Measurements from ENCODE around the gene MSI1.

The MSI1 gene

DNA sequence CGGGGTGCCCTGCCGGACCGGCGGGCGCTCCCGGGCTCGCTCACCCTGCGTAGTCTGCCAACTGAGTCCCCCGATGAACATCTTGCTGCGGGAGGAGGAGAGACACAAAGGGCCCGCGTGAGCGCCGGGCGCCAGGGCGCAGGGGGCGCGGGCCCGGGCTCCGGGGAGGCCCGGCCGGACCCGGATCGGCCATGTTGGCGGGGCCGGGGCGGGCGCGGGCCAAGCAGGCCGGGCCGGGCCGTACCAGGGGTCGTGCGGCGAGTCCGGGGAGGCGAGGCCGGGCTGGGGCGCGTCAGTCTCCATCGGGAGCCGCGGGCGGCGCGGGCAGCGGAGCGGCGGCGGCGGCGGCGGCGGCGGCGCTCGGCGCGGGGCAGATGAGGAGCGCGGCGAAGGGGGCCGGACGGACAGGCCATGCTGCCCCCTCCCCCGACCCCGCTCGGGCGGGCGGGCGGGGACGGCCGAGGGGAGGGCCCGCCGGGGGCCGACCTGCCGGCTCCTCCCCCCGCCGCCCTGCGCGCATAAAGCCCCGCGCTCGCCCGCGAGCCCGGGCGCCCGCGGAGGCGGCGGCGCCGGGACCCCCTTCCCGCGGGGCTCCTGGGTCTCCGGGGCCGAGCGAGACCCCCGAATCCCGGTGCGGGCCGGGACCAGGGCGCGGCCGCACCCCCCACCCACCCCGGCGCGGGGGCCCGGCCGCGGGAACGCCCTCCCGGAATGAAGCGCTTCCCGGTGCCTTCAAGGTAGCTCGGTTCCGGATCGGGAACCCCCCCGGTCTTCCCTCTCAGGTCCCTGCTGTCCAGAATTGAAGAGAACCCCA, at the start of gene MSI1:
Gene MSI1 (minus strand): TSS at position 376 of the 814 bp plus-strand sequence. CDS start 73 bp downstream, at position 303.
- no peak for DNase-seq (ENCODE audit: low read depth, low spot score)

DNA sequence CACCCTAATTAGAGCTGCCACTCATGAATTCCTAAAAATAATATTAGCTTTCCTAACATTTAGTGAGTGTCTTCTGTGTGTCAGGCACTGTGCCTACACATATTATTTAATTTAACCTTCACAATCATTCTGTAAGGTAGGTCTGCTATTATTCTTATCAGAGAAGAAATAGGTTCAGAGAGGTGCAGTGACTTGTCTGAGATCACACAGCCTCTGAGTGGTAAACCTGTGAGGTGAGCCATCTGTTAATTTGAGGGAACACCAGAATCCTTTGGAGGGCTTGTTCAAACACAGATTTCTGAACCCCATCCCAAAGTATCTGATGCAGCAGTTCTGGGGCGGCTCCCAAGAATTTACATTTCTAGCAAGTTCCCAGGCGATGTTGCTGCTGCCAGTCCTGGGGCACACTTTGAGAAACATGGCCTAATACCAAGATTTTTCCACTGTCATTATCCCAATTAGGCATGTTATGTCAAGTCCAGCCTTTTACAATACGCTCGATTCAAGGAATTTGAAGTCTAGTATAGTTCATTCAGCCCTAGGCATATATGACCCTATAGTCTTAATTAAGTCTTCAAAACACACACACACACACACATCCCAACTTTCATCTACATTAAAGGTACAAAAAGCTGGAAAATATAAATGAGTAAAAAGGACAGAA, 49.1 kb upstream of the MSI1 start:
- no peak for DNase-seq (ENCODE audit: low read depth, low spot score)

DNA sequence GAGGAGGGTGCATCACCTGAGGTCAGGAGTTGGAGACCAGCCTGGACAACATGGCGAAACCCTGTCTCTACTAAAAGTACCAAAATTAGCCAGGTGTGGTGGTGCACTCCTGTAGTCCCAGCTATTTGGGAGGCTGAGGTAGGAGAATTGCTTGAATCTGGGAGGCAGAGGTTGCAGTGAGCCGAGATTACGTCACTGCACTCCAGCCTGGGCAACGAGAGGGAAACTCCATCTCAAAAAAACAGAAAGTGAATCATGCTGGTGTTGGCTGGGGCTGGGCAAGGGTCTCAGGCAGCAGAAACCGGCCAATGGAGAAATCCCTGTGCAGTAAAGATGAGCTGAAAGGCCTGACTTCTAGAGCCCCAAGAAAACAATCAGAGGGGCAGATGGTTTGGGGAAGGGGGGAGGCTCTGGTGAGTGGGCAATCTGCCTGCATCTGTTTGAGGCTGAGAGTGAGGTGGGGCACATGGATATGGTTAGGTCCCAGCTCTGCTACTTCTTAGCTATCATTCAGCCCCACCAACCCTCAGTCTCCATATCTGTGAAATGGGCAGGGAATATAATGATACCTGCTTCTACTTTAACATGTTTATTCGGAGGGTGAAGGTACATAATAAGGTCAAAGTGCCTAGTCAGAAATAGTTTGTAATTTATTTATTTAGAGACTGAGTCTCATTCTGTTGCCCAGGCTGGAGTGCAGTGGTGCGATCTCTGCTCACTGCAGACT, 47.7 kb upstream of the MSI1 start:
- no peak for DNase-seq (ENCODE audit: low read depth, low spot score)

DNA sequence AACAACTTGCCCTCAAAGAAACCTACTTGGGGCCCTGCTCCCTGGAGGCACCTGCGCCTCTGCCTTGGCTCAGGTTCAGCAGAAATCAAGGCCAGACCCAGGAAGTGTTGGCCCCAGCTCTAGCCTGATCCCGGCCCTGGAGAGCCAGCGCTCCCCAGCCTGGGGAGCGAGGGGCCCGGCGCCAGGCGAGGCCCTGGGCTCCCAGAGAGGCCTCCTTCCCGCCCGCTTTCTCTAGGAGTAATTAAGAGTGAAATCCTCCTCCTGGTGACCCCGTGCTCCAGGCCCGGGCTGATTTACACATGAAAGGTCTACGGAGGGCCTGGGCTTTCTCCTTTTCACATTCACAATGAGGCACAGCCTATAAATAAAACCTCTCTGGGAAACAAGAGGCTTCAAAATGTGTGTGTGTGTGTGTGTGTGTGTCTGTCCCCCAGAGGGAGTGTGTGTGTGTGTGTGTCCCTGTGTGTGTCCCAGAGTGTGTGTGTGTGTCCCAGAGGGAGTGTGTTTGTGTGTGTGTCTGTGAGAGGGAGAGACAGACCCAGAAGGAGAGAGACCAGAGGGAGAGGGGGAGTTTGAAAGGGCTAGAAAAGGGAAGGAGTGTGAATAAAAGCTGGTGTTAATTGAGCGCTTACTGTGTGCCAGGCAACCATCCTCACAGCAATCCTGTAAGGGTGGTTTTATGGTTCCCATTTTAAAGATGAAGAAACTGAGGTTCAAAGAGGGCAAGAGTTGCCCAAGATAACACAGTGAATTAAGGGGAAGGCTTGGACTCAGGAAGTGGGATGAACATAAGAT, 45.1 kb upstream of the MSI1 start:
- DNase-seq (ENCODE audit: low read depth, low spot score): peak; percentile 96

DNA sequence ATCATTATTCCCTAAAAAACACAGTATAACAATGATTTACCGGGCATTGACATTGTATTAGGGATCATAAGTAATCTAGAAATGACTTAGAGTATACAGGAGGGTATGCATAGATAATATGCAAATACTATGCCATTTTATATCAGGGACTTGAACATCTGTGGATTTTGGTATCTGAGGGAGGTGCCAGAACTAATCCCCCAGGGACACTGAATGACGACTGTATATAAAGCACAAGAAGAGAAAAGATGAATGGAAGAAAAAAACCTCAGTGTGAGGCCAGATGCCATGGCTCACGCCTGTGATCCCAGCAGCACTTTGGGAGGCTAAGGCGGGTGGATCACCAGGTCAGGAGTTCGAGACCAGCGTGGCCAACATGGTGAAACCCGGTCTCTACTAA, 43.5 kb upstream of the MSI1 start:
- DNase-seq (ENCODE audit: low read depth, low spot score): no peak

DNA sequence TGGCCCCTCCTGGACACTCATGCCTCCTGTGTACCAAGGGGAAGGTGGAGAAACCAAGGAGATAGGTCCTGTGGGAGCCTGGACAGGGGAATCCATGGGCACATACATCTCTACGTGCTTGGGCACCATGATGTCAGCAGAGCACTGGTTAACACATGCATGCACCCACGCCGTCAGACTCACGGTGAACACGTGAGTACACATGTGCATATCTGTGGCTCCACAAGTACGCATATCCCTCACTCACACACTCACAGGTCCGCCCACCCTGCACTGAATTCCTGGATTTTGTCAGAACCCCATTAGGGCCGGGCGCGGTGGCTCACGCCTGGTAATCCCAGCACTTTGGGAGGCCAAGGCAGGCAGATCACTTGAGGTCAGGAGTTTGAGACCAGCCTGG, 39.8 kb upstream of the MSI1 start:
- no peak for DNase-seq (ENCODE audit: low read depth, low spot score)

DNA sequence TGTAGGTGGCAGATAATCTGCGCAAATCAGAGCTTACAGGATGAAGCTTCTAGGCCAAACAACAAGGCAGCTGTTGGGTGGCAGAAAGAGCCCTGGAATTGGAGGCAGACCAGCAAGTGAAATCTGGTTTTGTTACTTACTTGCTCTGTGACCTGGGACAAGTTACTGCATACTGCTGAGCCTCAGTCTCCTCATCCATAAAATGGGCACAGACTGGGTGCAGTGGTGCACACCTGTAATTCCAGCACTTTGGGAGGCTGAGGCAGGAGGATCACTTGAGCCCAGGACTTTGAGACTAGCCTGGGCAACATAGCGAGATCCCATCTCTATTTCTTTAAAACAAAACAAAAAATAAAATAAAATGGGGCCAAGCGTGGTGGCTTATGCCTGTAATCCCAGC, 37.6 kb upstream of the MSI1 start:
- no peak for DNase-seq (ENCODE audit: low read depth, low spot score)

DNA sequence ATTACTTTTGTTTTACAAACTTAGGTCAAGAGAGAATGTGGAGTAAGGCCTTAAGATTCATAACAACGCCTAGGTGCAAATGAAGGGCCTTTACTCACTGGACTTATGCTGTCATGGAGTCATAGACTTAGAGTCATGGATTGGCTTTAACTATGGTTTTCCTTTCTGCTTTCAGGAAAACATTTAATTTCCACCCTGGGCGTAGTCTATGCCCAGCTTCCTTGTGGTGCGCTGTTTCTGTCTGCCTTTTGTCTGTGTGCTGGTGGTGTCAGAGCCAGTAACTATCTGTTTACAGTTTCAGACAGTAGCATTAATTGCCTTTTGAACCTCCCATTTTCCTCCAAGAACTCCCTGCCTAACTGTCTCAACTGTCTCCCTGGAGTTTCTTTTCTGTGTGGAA, 37.1 kb upstream of the MSI1 start:
- DNase-seq (ENCODE audit: low read depth, low spot score): no peak

DNA sequence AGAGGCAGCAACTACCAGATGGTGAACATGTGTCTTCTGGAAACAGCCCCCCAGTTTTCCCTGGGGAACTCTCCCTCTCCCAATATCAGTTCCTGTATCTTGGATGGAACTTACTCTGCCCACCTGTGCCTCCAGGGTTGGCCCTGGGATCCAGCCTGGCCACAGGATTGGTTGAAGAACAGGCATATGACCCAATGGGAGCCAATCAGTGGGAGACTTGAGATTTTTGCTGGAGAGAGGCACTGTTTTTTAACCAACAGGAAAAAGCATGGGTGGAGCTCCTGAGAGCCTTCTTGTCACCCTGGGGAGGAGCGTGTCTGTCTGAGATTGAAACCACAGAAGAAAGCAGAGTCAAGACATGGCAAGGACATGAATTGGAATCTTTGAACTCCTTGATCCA, 35.3 kb upstream of the MSI1 start:
- DNase-seq (ENCODE audit: low read depth, low spot score): no peak

DNA sequence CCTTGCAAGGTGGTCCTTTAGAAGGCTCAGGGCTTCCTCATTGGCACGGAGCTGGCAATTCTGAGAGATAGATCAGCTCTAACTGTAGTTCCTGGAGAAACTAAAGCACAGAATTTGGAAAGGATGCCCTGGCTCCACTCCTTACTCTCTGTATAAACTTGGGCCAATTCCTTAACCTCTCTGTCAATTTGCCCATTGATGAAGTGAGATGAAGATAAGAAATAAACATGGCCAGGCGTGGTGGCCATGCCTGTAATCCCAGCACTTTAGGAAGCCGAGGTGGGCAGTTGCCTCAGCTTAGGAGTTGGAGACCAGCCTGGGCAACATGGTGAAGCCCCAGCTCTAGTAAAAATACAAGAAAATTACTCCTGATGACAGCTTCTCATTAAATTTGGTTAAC, 34.9 kb upstream of the MSI1 start:
- no peak for DNase-seq (ENCODE audit: low read depth, low spot score)

DNA sequence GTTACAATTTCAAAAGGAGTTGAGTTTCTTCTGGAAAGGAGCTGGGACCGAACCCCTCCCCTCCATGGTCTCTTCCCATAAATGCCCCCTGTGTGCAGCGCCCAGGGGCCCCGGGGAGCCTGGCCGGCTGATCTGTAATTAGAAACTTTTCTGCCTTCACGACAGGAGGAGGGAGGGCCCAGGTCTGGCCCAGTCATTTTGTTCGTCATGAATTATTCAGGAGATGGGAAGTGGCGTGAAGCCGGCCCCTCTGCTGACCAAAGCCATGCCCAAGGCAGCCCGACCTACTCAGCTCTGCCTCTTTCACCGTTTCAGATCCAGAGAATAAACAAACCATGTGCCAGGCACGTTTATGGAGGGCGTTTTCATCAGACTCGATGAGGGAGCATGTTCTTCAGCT, 33.3 kb upstream of the MSI1 start:
- DNase-seq (ENCODE audit: low read depth, low spot score): peak; percentile 77

DNA sequence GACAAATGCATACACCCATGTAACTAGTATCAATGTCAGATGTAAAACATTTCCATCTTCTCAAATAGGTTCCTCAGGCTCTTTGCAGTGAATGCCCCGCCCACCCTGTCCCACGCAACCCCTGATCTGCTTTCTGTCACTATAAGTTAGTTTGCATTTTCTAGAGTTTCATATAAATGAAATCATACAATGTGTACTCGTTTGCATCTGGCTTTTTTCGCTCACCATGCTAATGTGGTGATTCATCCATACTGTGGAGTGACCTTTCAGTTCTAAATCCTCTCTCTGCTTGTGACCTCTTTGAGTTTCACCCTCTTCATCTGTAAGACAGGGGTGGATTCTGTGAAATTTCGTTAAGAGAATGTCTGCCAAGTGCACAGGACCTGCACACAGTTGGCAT, 30.6 kb upstream of the MSI1 start:
- DNase-seq (ENCODE audit: low read depth, low spot score): no peak

DNA sequence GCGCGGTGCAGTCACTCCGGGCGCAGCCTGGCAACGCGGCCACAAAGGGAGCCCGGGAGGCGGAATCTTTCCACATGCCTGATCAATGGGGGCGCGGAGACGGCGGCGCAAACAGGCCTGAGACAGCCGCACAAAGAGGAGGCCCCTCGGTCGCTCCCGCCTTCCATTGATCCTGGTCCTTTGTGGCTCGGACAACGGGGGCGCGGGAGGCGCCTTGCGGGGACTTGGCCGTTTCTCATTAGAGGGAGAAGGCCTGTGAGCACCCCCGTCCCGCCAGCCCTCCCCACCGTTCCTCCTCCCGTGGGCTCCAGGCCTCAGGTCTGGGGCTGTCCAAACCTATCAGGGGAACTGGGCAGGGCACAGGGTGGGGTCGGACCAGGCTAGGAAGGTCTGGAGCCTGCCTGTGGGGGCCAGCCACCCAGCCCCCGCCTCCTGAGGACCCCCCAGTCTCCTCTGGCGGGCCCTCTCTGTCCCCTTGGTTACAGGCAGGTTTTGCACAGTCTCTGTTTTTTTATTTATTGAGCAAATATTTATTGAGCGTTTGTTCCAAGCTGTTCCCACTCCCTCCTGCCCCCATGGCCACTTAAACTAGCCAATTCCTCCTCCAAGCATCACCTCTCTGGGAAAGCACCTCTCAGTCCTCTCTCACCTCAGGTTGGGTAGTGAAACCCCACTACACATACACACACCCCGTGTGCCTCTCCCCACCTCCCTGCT, 29.0 kb upstream of the MSI1 start:
- DNase-seq (ENCODE audit: low read depth, low spot score): no peak

DNA sequence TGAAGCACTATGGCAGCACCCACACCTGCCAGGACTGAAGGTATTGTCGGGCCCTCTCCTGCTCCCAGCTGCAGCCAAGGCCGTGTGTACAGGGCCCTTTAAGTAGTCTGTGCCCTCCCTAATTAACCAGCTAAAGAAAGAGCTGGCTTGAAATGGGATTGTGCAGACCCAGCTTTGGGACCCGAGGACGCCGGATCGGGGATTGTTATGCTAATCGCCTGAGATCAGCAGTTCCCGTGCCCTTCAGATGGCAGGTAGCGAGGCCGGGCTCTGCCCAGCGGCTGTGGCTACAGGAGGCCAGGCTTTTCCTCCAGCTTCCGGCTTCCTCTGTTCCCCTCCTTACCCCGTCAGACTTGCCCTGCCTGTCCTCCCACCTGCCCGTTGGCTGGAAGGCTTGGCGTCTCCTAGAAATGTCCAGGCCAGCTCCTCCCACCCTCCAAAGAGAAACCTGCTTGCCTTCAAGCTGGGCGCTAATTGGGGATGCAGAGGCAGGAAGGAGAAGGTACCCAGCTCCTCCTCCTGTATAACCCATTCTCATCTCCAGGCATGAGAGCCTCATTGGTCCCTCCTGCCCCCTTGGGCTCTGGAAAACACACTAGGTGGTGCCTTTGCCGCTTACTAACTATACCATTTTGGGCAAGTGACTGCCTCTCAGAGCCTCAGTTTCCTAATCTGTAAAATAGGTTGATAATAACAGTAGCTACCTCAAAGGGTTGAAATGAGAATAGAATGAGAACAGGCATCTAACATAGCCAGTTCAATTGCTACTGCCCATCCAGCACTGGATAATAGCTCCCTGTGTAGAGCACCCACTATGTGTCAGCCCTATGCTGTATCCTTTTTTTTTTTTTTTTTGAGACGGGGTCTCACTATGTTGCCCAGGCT, 25.8 kb upstream of the MSI1 start:
- DNase-seq (ENCODE audit: low read depth, low spot score): peak; percentile 96

DNA sequence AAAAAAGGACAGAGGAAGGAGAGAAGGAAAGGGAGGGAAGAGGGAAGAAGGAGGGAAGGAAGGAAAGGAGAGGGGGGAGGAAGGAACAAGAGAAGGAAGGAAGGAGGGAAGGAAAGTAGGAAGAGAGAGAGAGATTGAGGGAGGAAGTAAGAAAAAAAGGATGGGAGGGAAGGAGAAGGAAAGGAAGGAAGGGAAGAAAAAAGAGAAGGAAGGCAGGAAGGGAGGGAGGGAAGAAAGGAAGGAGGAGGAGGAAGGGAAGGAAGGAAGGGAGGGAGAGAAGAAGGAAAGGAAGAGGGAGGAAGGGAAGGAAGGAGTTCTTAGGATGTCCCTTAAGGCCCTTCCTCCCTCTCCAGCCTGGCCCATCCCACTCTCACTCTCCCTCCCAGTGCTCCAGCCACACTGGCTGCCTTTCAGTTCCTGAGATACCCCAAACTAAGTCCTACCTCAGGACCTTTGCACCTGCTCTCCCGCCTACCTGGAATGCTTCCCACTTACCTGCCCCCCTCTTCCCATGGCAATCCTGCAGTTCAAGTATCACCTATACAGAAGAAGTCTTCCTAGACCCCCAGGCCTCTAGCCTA, 21.7 kb upstream of the MSI1 start:
- DNase-seq (ENCODE audit: low read depth, low spot score): no peak

DNA sequence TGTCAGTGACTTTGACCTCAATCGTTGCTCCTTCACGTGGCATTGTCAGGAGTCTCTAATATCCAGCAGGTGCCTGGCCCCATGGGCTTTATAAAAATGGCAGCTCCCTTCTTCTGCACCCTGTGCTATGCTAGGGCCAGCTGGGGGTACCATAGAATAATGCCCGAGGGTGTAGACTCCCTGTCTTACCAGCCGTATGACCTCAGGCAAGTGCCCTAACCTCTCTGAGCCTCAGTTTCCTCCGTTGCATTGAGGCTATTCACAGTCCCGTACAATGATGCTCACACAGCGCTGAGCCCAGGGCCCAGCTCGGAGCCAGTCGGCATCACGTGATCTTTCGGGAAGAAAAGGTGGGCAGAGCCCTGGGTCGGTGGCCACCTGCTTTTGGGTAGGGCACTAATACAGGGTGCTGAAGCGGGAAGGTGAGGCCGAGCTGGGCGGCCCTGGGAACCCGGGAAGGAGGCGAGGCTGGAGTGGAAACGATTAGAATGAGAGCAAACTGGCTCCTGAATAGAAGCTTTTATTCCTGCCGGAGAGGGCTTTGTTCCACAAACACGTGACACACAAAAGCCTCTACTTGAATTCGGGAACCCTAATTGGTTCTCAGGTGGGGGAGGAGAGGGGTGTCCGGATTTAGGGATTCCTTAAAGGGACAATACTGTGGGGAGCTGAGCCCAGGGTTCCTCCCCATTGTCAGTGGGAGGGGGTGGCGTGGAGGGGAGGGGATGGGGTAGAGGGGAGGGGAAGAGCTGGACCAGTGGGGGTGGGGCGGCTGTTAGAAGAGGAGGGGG, 19.9 kb upstream of the MSI1 start:
- peak; percentile 74 for DNase-seq (ENCODE audit: low read depth, low spot score)

DNA sequence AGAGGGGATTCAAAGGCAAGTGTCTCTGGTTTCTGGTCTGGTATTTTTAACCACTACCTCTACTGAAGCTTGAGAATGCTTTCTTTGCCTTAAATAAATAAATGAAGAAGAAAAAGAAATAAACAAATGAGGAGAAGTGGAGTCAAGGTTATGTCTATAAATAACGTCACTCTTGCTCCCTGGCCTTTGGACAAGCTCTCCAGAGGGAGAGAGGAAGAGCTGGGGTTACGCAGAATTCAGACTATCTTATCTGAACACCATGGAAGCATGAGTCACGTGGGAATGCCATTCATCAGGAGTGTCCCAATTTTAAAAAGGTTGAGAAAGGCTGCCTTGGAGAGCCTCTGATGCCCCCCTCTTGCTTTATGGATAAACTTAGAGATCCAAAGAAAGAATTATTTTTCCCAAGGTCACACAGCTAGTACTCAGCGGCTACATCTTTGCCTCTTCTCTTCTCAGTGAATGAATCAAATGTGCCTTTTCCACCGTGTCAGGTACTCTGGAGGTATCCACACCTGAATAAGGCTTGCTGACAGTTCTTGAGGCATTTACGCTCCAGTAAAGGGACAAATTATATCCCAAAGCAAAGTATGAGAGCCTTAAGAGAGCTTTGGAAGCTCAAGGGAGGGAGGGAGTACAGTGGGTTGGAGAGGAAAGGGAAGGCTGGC, 12.9 kb upstream of the MSI1 start:
- no peak for DNase-seq (ENCODE audit: low read depth, low spot score)

DNA sequence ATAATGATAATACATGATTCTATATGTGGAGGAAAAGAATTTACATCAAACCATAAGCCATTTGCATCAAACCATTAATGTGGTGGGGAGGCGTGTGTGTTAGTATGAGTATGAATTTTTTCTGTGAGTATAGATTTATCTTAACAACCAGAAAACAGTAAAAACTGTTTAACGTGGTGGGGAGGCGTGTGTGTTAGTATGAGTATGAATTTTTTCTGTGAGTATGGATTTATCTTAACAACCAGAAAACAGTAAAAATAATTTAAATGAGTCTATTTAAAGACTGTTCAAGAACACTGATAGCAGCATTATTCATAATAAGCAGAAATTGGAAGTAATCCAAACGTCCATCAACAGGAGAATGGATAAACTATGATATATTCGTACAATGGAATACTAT, 9.1 kb upstream of the MSI1 start:
- no peak for DNase-seq (ENCODE audit: low read depth, low spot score)

Data from ELF-1 (cell line).